BLaER1 treated with 17β-estradiol and CSF1 and Interleukin-3, amounts not matched to agents 10 nM and 100 nM (cell line): ENCODE data around the gene OVCA2.

Experiments used
- H3K27ac ChIP-seq, 11 experiments: shearing (Covaris generic); formaldehyde crosslinking; 2 replicates each; pipeline ENCODE4 v1.8.1; 2022
- H3K27me3 ChIP-seq, 11 experiments: shearing (Covaris generic); formaldehyde crosslinking; 2 replicates each; pipeline ENCODE4 v1.8.1; 2022
- H3K36me3 ChIP-seq, 11 experiments: shearing (Covaris generic); formaldehyde crosslinking; 2 replicates each; pipeline ENCODE4 v1.8.1; 2022
- H3K4me1 ChIP-seq, 10 experiments: shearing (Covaris generic); formaldehyde crosslinking; 2 replicates each; pipeline ENCODE4 v1.8.1; 2022
- H3K4me2 ChIP-seq, 11 experiments: shearing (Covaris generic); formaldehyde crosslinking; 2 replicates each; pipeline ENCODE4 v1.8.1; 2022
- H3K4me3 ChIP-seq, 10 experiments: shearing (Covaris generic); formaldehyde crosslinking; 2 replicates each; pipeline ENCODE4 v1.8.1; 2022
- H3K9ac ChIP-seq, 11 experiments: shearing (Covaris generic); formaldehyde crosslinking; 2 replicates each; pipeline ENCODE4 v1.8.1; 2022
- H3K9me3 ChIP-seq, 11 experiments: shearing (Covaris generic); formaldehyde crosslinking; replicated peaks in 1 of 11; 2 replicates each; pipeline ENCODE4 v1.8.1; 2022
- H4K20me1 ChIP-seq, 11 experiments: shearing (Covaris generic); formaldehyde crosslinking; 2 replicates each; pipeline ENCODE4 v1.8.1; 2022
- Cebpa-rat ChIP-seq, 11 experiments: shearing (Covaris generic); IDR thresholded peaks; 2 replicates each; pipeline ENCODE4 v1.8.1; 2022

Gene OVCA2

GRCh38 chr17:2050300-2051060, 8.7 kb downstream of the OVCA2 start:
- peak overlapping the region in 4 of 11 experiments; percentile 47 to 81 (median 68); a peak in 6 of 22 replicates for H3K27ac ChIP-seq
- H3K27me3 ChIP-seq: peaks cover 51 to 74% (median 65%) of the 10 kb centered on the region in 11 experiments
- peak overlapping the region in 9 of 11 experiments; percentile 28 to 80 (median 52); a peak in 11 of 22 replicates for H3K9ac ChIP-seq
- peak overlapping the region; percentile 83 to 100 (median 93) for H3K4me2 ChIP-seq
- no peak for TF ChIP-seq Cebpa-rat (IDR thresholded peaks at IDR 0.05)
- H3K36me3 ChIP-seq: peaks cover 0 to under 1% (median 0%) of the 10 kb centered on the region in 11 experiments; a peak in 1 of 22 replicates
- H3K4me1 ChIP-seq: peaks cover 28 to 48% (median 40%) of the 10 kb centered on the region in 10 experiments
- H4K20me1 ChIP-seq: peaks cover 11 to 39% (median 31%) of the 10 kb centered on the region in 11 experiments; a peak in 20 of 22 replicates
- no peaks in the 10 kb centered on the region for H3K9me3 ChIP-seq
- H3K4me3 ChIP-seq: peak overlapping the region; percentile 67 to 89 (median 76)

- TF ChIP-seq Cebpa-rat (IDR thresholded peaks at IDR 0.05): no peak
- H3K27ac ChIP-seq: no peak overlapping the region
- H4K20me1 ChIP-seq: peaks cover 13 to 46% (median 35%) of the 10 kb centered on the region in 11 experiments; a peak in 20 of 22 replicates
- peak overlapping the region in 9 of 10 experiments; percentile 67 to 83 (median 75); a peak in 15 of 20 replicates for H3K4me3 ChIP-seq
- H3K4me1 ChIP-seq: peaks cover 31 to 57% (median 46%) of the 10 kb centered on the region in 10 experiments
- H3K36me3 ChIP-seq: no peaks in the 10 kb centered on the region
- peak overlapping the region; percentile 83 to 100 (median 93) for H3K4me2 ChIP-seq
- H3K9me3 ChIP-seq: no peaks in the 10 kb centered on the region
- no peak overlapping the region for H3K9ac ChIP-seq
- peaks cover 59 to 82% (median 73%) of the 10 kb centered on the region in 11 experiments for H3K27me3 ChIP-seq
Observed at GRCh38 chr17:2051061-2051932, 9.5 kb downstream of the OVCA2 start.

GRCh38 chr17:2051933-2052559, 10.2 kb downstream of the OVCA2 start:
- TF ChIP-seq Cebpa-rat (IDR thresholded peaks at IDR 0.05): no peak
- Histone ChIP-seq H3K27ac (no peak overlapping the region), H3K9me3 (no peaks in the 10 kb centered on the region), H3K36me3 (no peaks in the 10 kb centered on the region; a peak in 1 of 22 replicates), H3K27me3 (peaks cover 66 to 90% (median 80%) of the 10 kb centered on the region in 11 experiments), H3K4me1 (peaks cover 39 to 64% (median 53%) of the 10 kb centered on the region in 10 experiments), H3K4me3 (peak overlapping the region in 2 of 10 experiments; percentile 67 to 70; a peak in 3 of 20 replicates), H3K4me2 (peak overlapping the region in 7 of 11 experiments; percentile 92 to 96 (median 93); a peak in 7 of 22 replicates), H3K9ac (no peak overlapping the region), H4K20me1 (peaks cover 20 to 54% (median 43%) of the 10 kb centered on the region in 11 experiments; a peak in 20 of 22 replicates)

GRCh38 chr17:2053380-2054261, 11.8 kb downstream of the OVCA2 start:
- peaks cover 77 to 94% (median 94%) of the 10 kb centered on the region in 11 experiments for H3K27me3 ChIP-seq
- peak overlapping the region; percentile 50 to 76 (median 64) for H3K4me3 ChIP-seq
- no peaks in the 10 kb centered on the region for H3K9me3 ChIP-seq
- peaks cover 51 to 79% (median 67%) of the 10 kb centered on the region in 10 experiments for H3K4me1 ChIP-seq
- H3K4me2 ChIP-seq: peak overlapping the region; percentile 93 to 100 (median 99)
- peaks cover 0 to 8% (median 0%) of the 10 kb centered on the region in 11 experiments; a peak in 5 of 22 replicates for H3K36me3 ChIP-seq
- peaks cover 34 to 69% (median 56%) of the 10 kb centered on the region in 11 experiments; a peak in 20 of 22 replicates for H4K20me1 ChIP-seq
- no peak overlapping the region; a peak in 1 of 22 replicates for H3K27ac ChIP-seq
- no peak for TF ChIP-seq Cebpa-rat (IDR thresholded peaks at IDR 0.05)
- H3K9ac ChIP-seq: peak overlapping the region; percentile 12 to 64 (median 38); a peak in 13 of 22 replicates

- Histone ChIP-seq H3K4me1 (peaks cover 46 to 78% (median 67%) of the 10 kb centered on the region in 10 experiments), H3K9me3 (no peaks in the 10 kb centered on the region), H3K4me3 (peak overlapping the region; percentile 50 to 76 (median 64)), H3K9ac (peak overlapping the region in 3 of 11 experiments; percentile 39 to 64 (median 39); a peak in 2 of 22 replicates), H3K4me2 (peak overlapping the region; percentile 93 to 100 (median 99)), H3K36me3 (peaks cover 0 to 8% (median 0%) of the 10 kb centered on the region in 11 experiments; a peak in 5 of 22 replicates), H3K27ac (no peak overlapping the region), H3K27me3 (peaks cover 77 to 93% (median 92%) of the 10 kb centered on the region in 11 experiments), H4K20me1 (peaks cover 34 to 72% (median 58%) of the 10 kb centered on the region in 11 experiments; a peak in 20 of 22 replicates)
- TF ChIP-seq Cebpa-rat (IDR thresholded peaks at IDR 0.05): no peak
Observed at GRCh38 chr17:2054262-2054511, 12.4 kb downstream of the OVCA2 start.

- H4K20me1 ChIP-seq: peaks cover 34 to 71% (median 58%) of the 10 kb centered on the region in 11 experiments; a peak in 20 of 22 replicates
- H3K9ac ChIP-seq: peak within 1 kb of the TSS; percentile 57 to 76 (median 71); a peak in 20 of 22 replicates
- peaks cover 77 to 93% (median 88%) of the 10 kb centered on the region in 11 experiments for H3K27me3 ChIP-seq
- H3K36me3 ChIP-seq: peaks cover 0 to 8% (median 0%) of the 10 kb centered on the region in 11 experiments; a peak in 5 of 22 replicates
- no peaks in the 10 kb centered on the region for H3K9me3 ChIP-seq
- no peak for TF ChIP-seq Cebpa-rat (IDR thresholded peaks at IDR 0.05)
- peak within 1 kb of the TSS; percentile 60 to 76 (median 64) for H3K4me3 ChIP-seq
- H3K4me2 ChIP-seq: peak within 1 kb of the TSS; percentile 93 to 100 (median 99)
- peak within 1 kb of the TSS in 4 of 11 experiments; percentile 32 to 48 (median 34); a peak in 5 of 22 replicates for H3K27ac ChIP-seq
- H3K4me1 ChIP-seq: peaks cover 46 to 78% (median 67%) of the 10 kb centered on the region in 10 experiments
Observed at GRCh38 chr17:2054512-2055291, 12.9 kb downstream of the OVCA2 start, which contains the start of gene HIC1. Gene HIC1, plus strand, starts transcription at chr17:2055103. Its CDS starts 1,588 bp downstream, at chr17:2056691.
